Posterior cingulate gyrus (tissue), 11 donors: ENCODE measurements around the gene IBSP.
A peak's percentile ranks its signal among the peaks of the same experiment; 100 is the strongest.

Experiments used
- DNase-seq, 10 donors: peaks; one replicate each; pipeline versions ENCODE4 v3.0.0 to v3.0.0-alpha.2; 2020 to 2021; ENCODE audit warnings: mixed read lengths in 3 of 10
- intact Hi-C: fragments of 100-400 bp; cut with DNase I; formaldehyde crosslinking; loops from one replicate; pipeline ENCODE4 v1.15.1; 2023

IBSP gene

GRCh38 chr4:87799301-87800113, at the start of gene IBSP:
TSS of gene IBSP (plus strand) at chr4:87799554. CDS start at chr4:87802362, 2,808 bp downstream.
- intact Hi-C loops = no loop called here
- no peak for DNase-seq

GRCh38 chr4:87749883-87750282, 49.5 kb upstream of the IBSP start:
- intact Hi-C loops = no loop called here
- DNase-seq = no peak

- no peak for DNase-seq
- intact Hi-C loops = no loop called here
Observed at GRCh38 chr4:87758270-87758669, 41.1 kb upstream of the IBSP start.

- DNase-seq = no peak
- intact Hi-C loops = no loop called here
Observed at GRCh38 chr4:87762311-87762710, 37.0 kb upstream of the IBSP start.

- intact Hi-C loops = no loop called here
- no peak for DNase-seq
Observed at GRCh38 chr4:87781569-87781968, 17.8 kb upstream of the IBSP start.

GRCh38 chr4:87783781-87784180, 15.6 kb upstream of the IBSP start:
- intact Hi-C loops = no loop called here
- no peak for DNase-seq

- peak in 2 of 10 donors; percentile 49 to 73 for DNase-seq
- intact Hi-C loops = no loop called here
Observed at GRCh38 chr4:87785731-87786509, 13.4 kb upstream of the IBSP start.

GRCh38 chr4:87802858-87803257, 3.5 kb downstream of the IBSP start:
- intact Hi-C loops = no loop called here
- DNase-seq = no peak

- intact Hi-C loops = no loop called here
- DNase-seq = no peak
Observed at GRCh38 chr4:87803421-87803820, 4.1 kb downstream of the IBSP start.

- intact Hi-C loops = no loop called here
- DNase-seq = no peak
Observed at GRCh38 chr4:87804871-87805270, 5.5 kb downstream of the IBSP start.

GRCh38 chr4:87805971-87806370, 6.6 kb downstream of the IBSP start:
- no peak for DNase-seq
- intact Hi-C loops = no loop called here

GRCh38 chr4:87806520-87806919, 7.2 kb downstream of the IBSP start:
- no peak for DNase-seq
- intact Hi-C loops = no loop called here

- intact Hi-C loops = no loop called here
- DNase-seq = no peak
Observed at GRCh38 chr4:87807402-87807801, 8.0 kb downstream of the IBSP start.

GRCh38 chr4:87811977-87812376, 12.6 kb downstream of the IBSP start:
- DNase-seq = no peak
- intact Hi-C loops = no loop called here

GRCh38 chr4:87819281-87819919, 20.0 kb downstream of the IBSP start:
- DNase-seq = peak in 1 of 10 donors; percentile 30
- intact Hi-C loops = no loop called here

- intact Hi-C loops = no loop called here
- no peak for DNase-seq
Observed at GRCh38 chr4:87823200-87823599, 23.8 kb downstream of the IBSP start.

- intact Hi-C loops = no loop called here
- DNase-seq = no peak
Observed at GRCh38 chr4:87823724-87824123, 24.4 kb downstream of the IBSP start.

- DNase-seq = no peak
- intact Hi-C loops = no loop called here
Observed at GRCh38 chr4:87824352-87824751, 25.0 kb downstream of the IBSP start.

GRCh38 chr4:87832669-87833068, 33.3 kb downstream of the IBSP start, which contains the start of gene MEPE:
TSS of gene MEPE (plus strand) at chr4:87832969. CDS start at chr4:87834715, 1,746 bp downstream.
- no peak for DNase-seq
- intact Hi-C loops = no loop called here

GRCh38 chr4:87834401-87834800, 35.0 kb downstream of the IBSP start:
- DNase-seq = no peak
- intact Hi-C loops = no loop called here

- intact Hi-C loops = no loop called here
Observed at GRCh38 chr4:87835197-87835596, 35.8 kb downstream of the IBSP start.

More at GRCh38 chr4:87835197-87835596, 35.8 kb downstream of the IBSP start:
- no peak for DNase-seq
